ENCODE data around the gene SND1. TPM values are rescaled to one million over a fixed set of nuclear protein-coding genes. Genes with fewer than 3 reads are reported as not detected.

The SND1 gene
- total RNA-seq, 1 experiment from 2014 or later: 218 TPM

- no peak overlapping the region for H2AK5ac ChIP-seq (ENCODE audit: insufficient read length, low read length)
- H2AFZ ChIP-seq (ENCODE audit: low read length): no peak overlapping the region
- no peaks in the 10 kb centered on the region for H3K23me2 ChIP-seq (ENCODE audit: insufficient read length, low read depth, low read length, poor library complexity, severe bottlenecking)
- 0 out of 2 replicates have a peak, but pooled peaks cover 6% of the 10 kb centered on the region for H3K4me1 ChIP-seq (ENCODE audit: insufficient read depth, low read length)
- no peaks in the 10 kb centered on the region for H3K79me1 ChIP-seq (ENCODE audit: insufficient read depth, low read depth, low read length, poor library complexity, severe bottlenecking)
- Mint-ChIP-seq H3K4me1 (peaks cover 26 to 42% of the 10 kb centered on the region in 2 experiments), H3K27me3 (ENCODE audit: low read depth) (no peaks in the 10 kb centered on the region), H3K36me3 (ENCODE audit: insufficient read depth in 1 of 3, low read depth in 3 of 3) (peaks cover 0 to 5% (median 3%) of the 10 kb centered on the region in 3 experiments; a peak in 4 of 7 replicates), H3K4me3 (no peak overlapping the region), H3K9me3 (no peaks in the 10 kb centered on the region), H3K27ac (no peak overlapping the region)
- no peak overlapping the region for H2BK120ac ChIP-seq (ENCODE audit: low read depth, low read length, poor library complexity, severe bottlenecking)
- no peaks in the 10 kb centered on the region for H3K79me2 ChIP-seq (ENCODE audit: insufficient read depth, low read length)
- no peak overlapping the region for H2BK15ac ChIP-seq (ENCODE audit: low read depth, low read length)
- no peak for TF ChIP-seq CTCF (conservative IDR thresholded peaks at IDR 0.05)
- no peak overlapping the region for H2BK5ac ChIP-seq (ENCODE audit: insufficient read length, low read length)
- no peak overlapping the region for H3T11ph ChIP-seq (ENCODE audit: low read length)
- no peak overlapping the region for H4K5ac ChIP-seq (ENCODE audit: insufficient read length, low read depth, low read length)
- no peak overlapping the region for H4K8ac ChIP-seq (replicated peaks; ENCODE audit: insufficient read length, low read depth, low read length)
- no peaks in the 10 kb centered on the region for H3K27me3 ChIP-seq (ENCODE audit: insufficient read depth, low read length)
- H2BK12ac ChIP-seq (ENCODE audit: insufficient read length, low read depth, low read length): no peak overlapping the region
- H3K9me3 ChIP-seq (ENCODE audit: control insufficient read depth, low read depth, low read length): no peaks in the 10 kb centered on the region
- no peak overlapping the region for H3K23ac ChIP-seq (ENCODE audit: insufficient read length, low read depth, low read length)
- no peak overlapping the region for H4K91ac ChIP-seq (ENCODE audit: insufficient read length, low read depth, low read length)
- no peak overlapping the region for H2BK20ac ChIP-seq (ENCODE audit: low read depth, low read length, poor library complexity, severe bottlenecking)
- no peaks in the 10 kb centered on the region for H4K20me1 ChIP-seq (ENCODE audit: control insufficient read depth, insufficient read depth, insufficient read length)
- H3K27ac ChIP-seq (ENCODE audit: insufficient read length, low read depth, low read length): no peak overlapping the region
- no peak overlapping the region for H3K4me2 ChIP-seq (ENCODE audit: insufficient read depth, insufficient read length, low read length)
- H3K18ac ChIP-seq (ENCODE audit: insufficient read length, low read depth, low read length): no peak overlapping the region
- H3K4ac ChIP-seq (ENCODE audit: low read depth, low read length): no peak overlapping the region
- no peak for DNase-seq
- H3K9ac ChIP-seq (ENCODE audit: extremely low read depth, insufficient read length, low read length): no peak overlapping the region
- H3K14ac ChIP-seq (ENCODE audit: insufficient read depth, low read length): no peak overlapping the region
- no CpG with 5 or more reads among the region's 1 CpG for WGBS (ENCODE audit: extremely low coverage, insufficient read length, low lambda C conversion rate)
- H3K56ac ChIP-seq (ENCODE audit: insufficient read length, low read depth, low read length): no peak overlapping the region
These were observed 213.5 kb downstream of the SND1 start for GRCh38 chr7:127865466-127865865.

Measured in H9 (cell line).